ENCODE data around the gene CSNK1A1. TPM values are rescaled to one million over a fixed set of nuclear protein-coding genes. Genes with fewer than 3 reads are reported as not detected.
A peak's percentile ranks its signal among the peaks of the same experiment; 100 is the strongest.

Gene CSNK1A1
- total RNA-seq, 1 donor from 2014 or later: 282 TPM

GRCh38 chr5:149457393-149457763 is 93.9 kb downstream of the CSNK1A1 start:
- DNase-seq (ENCODE audit: extremely low spot score, unreplicated experiment): no peak
- H3K4me3 Mint-ChIP-seq (ENCODE audit: unreplicated experiment): no peak overlapping the region
- no peak for TF ChIP-seq CTCF (IDR thresholded peaks at IDR 0.05)
- H3K27ac Mint-ChIP-seq (ENCODE audit: unreplicated experiment): no peak overlapping the region
- H3K9me3 Mint-ChIP-seq (ENCODE audit: unreplicated experiment): no peaks in the 10 kb centered on the region
- H3K36me3 Mint-ChIP-seq (ENCODE audit: unreplicated experiment): no peaks in the 10 kb centered on the region
- no peaks in the 10 kb centered on the region for H3K27me3 Mint-ChIP-seq (ENCODE audit: unreplicated experiment)
- H3K4me1 Mint-ChIP-seq (ENCODE audit: unreplicated experiment): peaks cover 32% of the 10 kb centered on the region

- TF ChIP-seq CTCF (IDR thresholded peaks at IDR 0.05): no peak
- Mint-ChIP-seq H3K27ac (ENCODE audit: unreplicated experiment) (peak overlapping the region; percentile 76), H3K4me3 (ENCODE audit: unreplicated experiment) (no peak overlapping the region), H3K27me3 (ENCODE audit: unreplicated experiment) (no peaks in the 10 kb centered on the region), H3K9me3 (ENCODE audit: unreplicated experiment) (no peaks in the 10 kb centered on the region), H3K4me1 (ENCODE audit: unreplicated experiment) (peaks cover 38% of the 10 kb centered on the region), H3K36me3 (ENCODE audit: unreplicated experiment) (no peaks in the 10 kb centered on the region)
- no peak for DNase-seq (ENCODE audit: extremely low spot score, unreplicated experiment)
Measured at GRCh38 chr5:149456597-149457392, 94.4 kb downstream of the CSNK1A1 start.

GRCh38 chr5:149455889-149456409 is 95.3 kb downstream of the CSNK1A1 start:
- no peak for TF ChIP-seq CTCF (IDR thresholded peaks at IDR 0.05)
- H3K4me3 Mint-ChIP-seq (ENCODE audit: unreplicated experiment): no peak overlapping the region
- no peaks in the 10 kb centered on the region for H3K27me3 Mint-ChIP-seq (ENCODE audit: unreplicated experiment)
- H3K9me3 Mint-ChIP-seq (ENCODE audit: unreplicated experiment): no peaks in the 10 kb centered on the region
- DNase-seq (ENCODE audit: extremely low spot score, unreplicated experiment): no peak
- peaks cover 47% of the 10 kb centered on the region for H3K4me1 Mint-ChIP-seq (ENCODE audit: unreplicated experiment)
- peak overlapping the region; percentile 76 for H3K27ac Mint-ChIP-seq (ENCODE audit: unreplicated experiment)
- H3K36me3 Mint-ChIP-seq (ENCODE audit: unreplicated experiment): no peaks in the 10 kb centered on the region

GRCh38 chr5:149453618-149454415 is 97.4 kb downstream of the CSNK1A1 start:
- no peak for TF ChIP-seq CTCF (IDR thresholded peaks at IDR 0.05)
- DNase-seq (ENCODE audit: extremely low spot score, unreplicated experiment): no peak
- H3K9me3 Mint-ChIP-seq (ENCODE audit: unreplicated experiment): no peaks in the 10 kb centered on the region
- H3K27me3 Mint-ChIP-seq (ENCODE audit: unreplicated experiment): no peaks in the 10 kb centered on the region
- no peak overlapping the region for H3K4me3 Mint-ChIP-seq (ENCODE audit: unreplicated experiment)
- H3K27ac Mint-ChIP-seq (ENCODE audit: unreplicated experiment): peak overlapping the region; percentile 96
- peaks cover 66% of the 10 kb centered on the region for H3K4me1 Mint-ChIP-seq (ENCODE audit: unreplicated experiment)
- H3K36me3 Mint-ChIP-seq (ENCODE audit: unreplicated experiment): no peaks in the 10 kb centered on the region

Data from osteocyte (in vitro differentiated cells).